C4-2B (cell line): ENCODE measurements around the gene HSPA9.

ENCODE experiments used
- H3K27ac ChIP-seq: fragments of 450-650 bp; 2 replicates; pipeline ENCODE4 v1.5.1; 2017
- CTCF ChIP-seq: fragments of 450-650 bp; conservative IDR thresholded peaks from 2 replicates; pipeline ENCODE4 v1.5.1; 2017; ENCODE audit warnings: mild to moderate bottlenecking
- ZFX ChIP-seq: fragments of 450-650 bp; IDR thresholded peaks from 2 replicates; pipeline ENCODE4 v1.6.1; 2017

Gene HSPA9

GRCh38 chr5:138506370-138507306 is 68.6 kb downstream of the HSPA9 start:
- H3K27ac ChIP-seq, result no peak overlapping the region
- TF ChIP-seq ZFX, result no peak
- no peak for TF ChIP-seq CTCF

DNA sequence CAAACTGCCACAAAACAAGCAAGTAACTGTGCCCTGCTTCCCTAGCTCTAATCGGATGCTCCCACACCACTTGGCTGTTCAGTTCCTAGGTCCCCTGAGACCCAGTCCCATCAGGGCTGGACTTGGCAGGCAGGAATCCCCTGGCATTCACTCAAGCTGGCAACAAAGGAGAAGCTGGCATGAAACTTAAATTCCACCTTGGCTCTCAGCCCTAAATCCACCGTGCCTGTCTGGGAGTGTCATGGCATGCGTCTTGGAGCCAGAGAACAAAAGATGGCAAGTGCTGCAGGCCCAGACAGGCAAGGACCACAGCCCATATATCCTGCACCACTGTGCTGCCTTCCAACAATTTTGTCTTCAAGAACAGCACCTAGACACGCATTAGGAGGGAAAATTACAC is 70.4 kb downstream of the HSPA9 start:
- peak overlapping the region; percentile 37 for H3K27ac ChIP-seq
- no peak for TF ChIP-seq ZFX
